A673 (cell line): ENCODE results near the gene GRIA1.

Source experiments
- EZH2 ChIP-seq: fragments of 200-600 bp; sonication (generic); IDR thresholded peaks from 2 replicates; pipeline ENCODE4 v1.6.1; 2017; ENCODE audit warnings: borderline replicate concordance, low read depth, mild to moderate bottlenecking, mixed read lengths, antibody characterized with exemption, low read length; ENCODE audit not compliant: poor library complexity, severe bottlenecking
- TF ChIP-seq, protein P1 (sequence below): fragments of 300-800, 200-600 bp; sonication (generic); conservative IDR thresholded peaks from 2 replicates; pipeline ENCODE4 v1.5.1; 2017; ENCODE audit warnings: low read depth, mild to moderate bottlenecking, antibody characterized with exemption, low read length, moderate library complexity, mixed read lengths

DNA sequence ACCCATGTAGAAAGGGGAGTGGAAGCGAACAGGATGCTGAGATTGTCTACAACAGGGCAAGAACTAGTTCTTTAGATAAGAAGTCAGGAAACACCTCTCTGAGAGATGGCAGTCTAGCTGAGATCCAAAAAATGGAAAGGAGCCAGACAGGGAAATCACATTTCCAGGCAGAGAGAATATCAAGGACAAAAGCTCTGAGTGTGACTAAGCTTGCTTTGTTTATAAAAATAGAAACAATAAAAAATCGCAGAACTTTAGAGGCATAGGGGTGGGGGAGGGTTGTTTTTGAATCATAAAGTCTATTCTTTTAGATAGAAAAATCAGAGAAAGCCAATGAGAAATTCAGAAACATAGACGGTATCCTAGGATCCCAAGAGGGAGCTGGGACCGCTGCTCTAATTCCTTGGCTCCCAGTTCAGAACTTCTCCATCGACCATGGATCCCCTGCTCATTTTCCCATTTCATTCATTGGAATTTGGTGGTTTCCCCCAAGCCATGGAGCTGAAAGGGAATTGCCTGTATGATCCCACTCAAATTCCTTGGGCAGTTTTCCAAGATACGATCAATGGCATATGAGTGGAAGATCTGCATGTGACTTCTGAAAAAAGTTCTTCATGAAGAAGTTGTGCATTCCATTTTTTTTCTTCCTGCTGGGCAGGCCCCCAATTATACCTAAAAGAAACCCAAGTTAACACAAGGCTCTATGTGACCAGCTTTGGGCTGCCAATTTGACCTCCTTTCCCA lies 182.0 kb downstream of the GRIA1 start:
- TF ChIP-seq, protein P1, sequence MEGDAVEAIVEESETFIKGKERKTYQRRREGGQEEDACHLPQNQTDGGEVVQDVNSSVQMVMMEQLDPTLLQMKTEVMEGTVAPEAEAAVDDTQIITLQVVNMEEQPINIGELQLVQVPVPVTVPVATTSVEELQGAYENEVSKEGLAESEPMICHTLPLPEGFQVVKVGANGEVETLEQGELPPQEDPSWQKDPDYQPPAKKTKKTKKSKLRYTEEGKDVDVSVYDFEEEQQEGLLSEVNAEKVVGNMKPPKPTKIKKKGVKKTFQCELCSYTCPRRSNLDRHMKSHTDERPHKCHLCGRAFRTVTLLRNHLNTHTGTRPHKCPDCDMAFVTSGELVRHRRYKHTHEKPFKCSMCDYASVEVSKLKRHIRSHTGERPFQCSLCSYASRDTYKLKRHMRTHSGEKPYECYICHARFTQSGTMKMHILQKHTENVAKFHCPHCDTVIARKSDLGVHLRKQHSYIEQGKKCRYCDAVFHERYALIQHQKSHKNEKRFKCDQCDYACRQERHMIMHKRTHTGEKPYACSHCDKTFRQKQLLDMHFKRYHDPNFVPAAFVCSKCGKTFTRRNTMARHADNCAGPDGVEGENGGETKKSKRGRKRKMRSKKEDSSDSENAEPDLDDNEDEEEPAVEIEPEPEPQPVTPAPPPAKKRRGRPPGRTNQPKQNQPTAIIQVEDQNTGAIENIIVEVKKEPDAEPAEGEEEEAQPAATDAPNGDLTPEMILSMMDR, result no peak
- TF ChIP-seq EZH2, result no peak
